IgD-negative memory B cell (primary cell): ENCODE data around the gene VAMP5. TPM values are rescaled to one million over a fixed set of nuclear protein-coding genes. Genes with fewer than 3 reads are reported as not detected.
A peak's percentile ranks its signal among the peaks of the same experiment; 100 is the strongest.
"Not testable (repeated sequence)": the region's sequence is repeated elsewhere in the genome, so short reads cannot be mapped to it uniquely, and the experiment has no call there.

Experiments
- H3K27ac Mint-ChIP-seq, 3 donors: one replicate each; pipeline ENCODE4 v1.8.0; 2020 to 2022; ENCODE audit warnings: mild to moderate bottlenecking in 3 of 3, mixed read lengths in 3 of 3, moderate library complexity in 1 of 3
- H3K27me3 Mint-ChIP-seq: one replicate; pipeline ENCODE4 v1.8.0; 2021; ENCODE audit warnings: mixed read lengths
- H3K36me3 Mint-ChIP-seq: one replicate; pipeline ENCODE4 v1.8.0; 2020; ENCODE audit warnings: mild to moderate bottlenecking, mixed read lengths
- H3K4me1 Mint-ChIP-seq, 3 donors: one replicate each; pipeline ENCODE4 v1.8.0; 2020 to 2022; ENCODE audit warnings: mixed read lengths in 3 of 3, mild to moderate bottlenecking in 1 of 3
- H3K4me3 Mint-ChIP-seq, 4 donors: one replicate each; pipeline ENCODE4 v1.8.0; 2020 to 2022; ENCODE audit warnings: mild to moderate bottlenecking in 4 of 4, mixed read lengths in 4 of 4, moderate library complexity in 3 of 4
- H3K9me3 Mint-ChIP-seq, 3 donors: one replicate each; pipeline ENCODE4 v1.8.0; 2020 to 2021; ENCODE audit warnings: mixed read lengths in 3 of 3, mild to moderate bottlenecking in 1 of 3
- polyA plus RNA-seq: library from polyadenylated mRNA; unstranded; fragments of 300-500 nt; fragmentation: Illumina TruSeq; gene quantifications from one replicate; pipeline ENCODE4 v1.2.3, GENCODE V29; 2021

VAMP5 gene
- polyA plus RNA-seq, 1 donor from 2014 or later: 43.0 TPM

- no peaks in the 10 kb centered on the region for H3K27me3 Mint-ChIP-seq
- peaks cover 23 to 26% (median 23%) of the 10 kb centered on the region in 3 donors for H3K4me1 Mint-ChIP-seq
- H3K9me3 Mint-ChIP-seq: no peaks in the 10 kb centered on the region
- H3K27ac Mint-ChIP-seq: no peak overlapping the region
- peaks cover 6% of the 10 kb centered on the region for H3K36me3 Mint-ChIP-seq
- peak overlapping the region in 3 of 4 donors; percentile 23 to 74 (median 65) for H3K4me3 Mint-ChIP-seq
Observed at GRCh38 chr2:85585781-85586105, 1.5 kb downstream of the VAMP5 start.

DNA sequence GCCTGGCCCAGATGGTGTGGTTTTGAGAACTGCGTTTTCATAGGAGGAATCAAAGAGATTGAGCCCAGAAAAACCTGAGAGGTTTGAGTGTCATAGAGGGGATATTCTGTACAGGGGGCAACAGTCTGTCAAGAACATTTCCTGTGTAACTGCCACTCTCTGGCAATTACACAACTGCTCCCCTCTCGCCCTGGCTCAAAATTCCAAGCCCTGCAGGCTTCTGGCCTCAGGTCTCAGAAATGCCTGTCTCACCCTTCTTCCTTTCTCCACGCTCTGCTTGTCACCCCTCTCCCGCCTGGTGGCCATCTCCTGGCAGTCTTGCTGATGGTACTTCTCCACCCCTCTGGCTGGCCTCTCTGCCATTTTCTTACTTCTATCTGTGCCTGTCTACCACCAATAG, 4.0 kb downstream of the VAMP5 start:
- peak overlapping the region in 1 of 4 donors; percentile 74 for H3K4me3 Mint-ChIP-seq
- H3K4me1 Mint-ChIP-seq: peaks cover 17 to 23% (median 22%) of the 10 kb centered on the region in 3 donors
- no peaks in the 10 kb centered on the region for H3K27me3 Mint-ChIP-seq
- no peaks in the 10 kb centered on the region for H3K36me3 Mint-ChIP-seq
- no peaks in the 10 kb centered on the region for H3K9me3 Mint-ChIP-seq
- H3K27ac Mint-ChIP-seq: peak overlapping the region in 1 of 3 donors; percentile 69

DNA sequence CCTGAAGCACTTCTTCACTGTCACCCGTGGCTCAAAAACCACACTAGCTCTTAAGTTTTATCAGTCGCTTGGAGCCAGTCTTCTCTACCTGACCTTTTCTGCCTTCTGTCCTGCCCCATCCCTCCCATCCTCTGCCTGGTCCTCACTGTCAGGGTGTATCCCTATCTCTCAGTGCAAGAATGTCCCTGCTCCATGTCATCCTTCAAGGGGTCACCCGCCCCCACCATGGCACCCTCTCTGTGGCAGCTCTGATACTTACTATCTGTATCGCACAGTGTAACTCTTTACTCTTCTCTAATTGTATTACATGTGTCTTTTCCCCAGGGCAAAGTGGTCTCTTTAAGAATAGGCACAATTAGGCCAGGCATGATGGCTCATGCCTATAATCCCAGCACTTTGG, 4.4 kb downstream of the VAMP5 start:
- peaks cover 14 to 20% (median 19%) of the 10 kb centered on the region in 3 donors for H3K4me1 Mint-ChIP-seq
- H3K9me3 Mint-ChIP-seq: no peaks in the 10 kb centered on the region
- H3K27ac Mint-ChIP-seq: peak overlapping the region in 1 of 3 donors; percentile 69
- no peaks in the 10 kb centered on the region for H3K36me3 Mint-ChIP-seq
- H3K27me3 Mint-ChIP-seq: no peaks in the 10 kb centered on the region
- peak overlapping the region in 1 of 4 donors; percentile 74 for H3K4me3 Mint-ChIP-seq

DNA sequence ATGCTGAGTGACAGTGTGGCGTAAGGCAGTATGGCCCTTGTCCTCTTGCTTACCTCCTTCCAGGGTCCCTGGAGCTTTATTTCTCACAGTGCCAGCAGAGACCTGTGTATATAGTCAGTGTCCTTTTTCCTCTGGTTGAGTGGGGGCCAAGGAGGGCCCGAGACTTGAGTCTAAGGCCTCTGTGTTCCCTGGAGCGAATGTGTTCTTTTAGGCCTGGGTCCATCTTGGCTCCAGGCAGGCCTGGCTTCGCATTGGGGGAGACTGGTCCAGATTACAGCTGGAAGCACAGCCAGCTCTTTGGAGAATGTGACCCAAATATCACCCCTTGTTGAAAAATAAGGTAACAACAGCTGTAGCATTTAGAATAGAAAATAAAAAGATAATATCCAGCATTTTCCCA, 5.0 kb downstream of the VAMP5 start:
- no peaks in the 10 kb centered on the region for H3K9me3 Mint-ChIP-seq
- H3K27ac Mint-ChIP-seq: no peak overlapping the region
- no peak overlapping the region for H3K4me3 Mint-ChIP-seq
- peaks cover 2% of the 10 kb centered on the region for H3K36me3 Mint-ChIP-seq
- H3K27me3 Mint-ChIP-seq: no peaks in the 10 kb centered on the region
- peaks cover 14 to 19% (median 17%) of the 10 kb centered on the region in 3 donors for H3K4me1 Mint-ChIP-seq

GRCh38 chr2:85589982-85590791, 6.0 kb downstream of the VAMP5 start:
- peaks cover 16 to 22% (median 20%) of the 10 kb centered on the region in 3 donors for H3K4me1 Mint-ChIP-seq
- H3K27me3 Mint-ChIP-seq: no peaks in the 10 kb centered on the region
- H3K36me3 Mint-ChIP-seq: peaks cover 3% of the 10 kb centered on the region
- H3K4me3 Mint-ChIP-seq: peak overlapping the region in 1 of 4 donors; percentile 73
- no peaks in the 10 kb centered on the region for H3K9me3 Mint-ChIP-seq
- peak overlapping the region in 1 of 3 donors; percentile 10 for H3K27ac Mint-ChIP-seq

DNA sequence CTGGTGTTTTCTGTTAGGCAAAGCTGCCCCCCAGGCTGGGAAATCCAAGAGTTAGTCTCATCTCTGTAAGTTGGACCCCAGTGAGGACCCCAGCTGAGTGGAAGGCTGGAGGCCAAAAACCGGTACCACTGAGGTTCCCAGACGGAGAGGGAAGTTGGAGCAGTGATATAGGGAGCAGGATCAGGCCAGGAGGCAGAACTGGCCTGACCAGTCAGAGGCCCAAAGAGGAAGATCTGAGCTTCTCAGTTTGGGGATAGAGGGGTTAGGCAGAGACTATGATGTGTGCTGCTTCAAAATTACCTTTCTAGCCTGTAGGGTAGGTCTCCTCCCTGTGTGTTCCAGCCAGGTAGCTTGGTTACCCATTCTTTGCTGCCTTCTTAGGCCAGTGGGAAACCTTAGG, 6.7 kb downstream of the VAMP5 start:
- no peak overlapping the region for H3K27ac Mint-ChIP-seq
- H3K9me3 Mint-ChIP-seq: no peaks in the 10 kb centered on the region
- peaks cover 3% of the 10 kb centered on the region for H3K36me3 Mint-ChIP-seq
- H3K4me1 Mint-ChIP-seq: peaks cover 19 to 23% (median 21%) of the 10 kb centered on the region in 3 donors
- no peaks in the 10 kb centered on the region for H3K27me3 Mint-ChIP-seq
- H3K4me3 Mint-ChIP-seq: peak overlapping the region in 1 of 4 donors; percentile 55

GRCh38 chr2:85591563-85591962, 7.3 kb downstream of the VAMP5 start:
- Mint-ChIP-seq H3K4me3 (peak overlapping the region in 1 of 4 donors; percentile 55), H3K36me3 (peaks cover 3% of the 10 kb centered on the region), H3K9me3 (no peaks in the 10 kb centered on the region), H3K4me1 (peaks cover 19 to 27% (median 21%) of the 10 kb centered on the region in 3 donors), H3K27ac (no peak overlapping the region), H3K27me3 (no peaks in the 10 kb centered on the region)

GRCh38 chr2:85592299-85592698, 8.1 kb downstream of the VAMP5 start:
- not testable (repeated sequence) for H3K9me3 Mint-ChIP-seq, H3K36me3 Mint-ChIP-seq, H3K27ac Mint-ChIP-seq, H3K27me3 Mint-ChIP-seq
- peak overlapping the region in 2 of 4 donors; percentile 12 to 39 for H3K4me3 Mint-ChIP-seq
- H3K4me1 Mint-ChIP-seq: peaks cover 19 to 31% (median 21%) of the 10 kb centered on the region in 3 donors

- Mint-ChIP-seq H3K27ac (peak overlapping the region in 2 of 3 donors; percentile 26 to 88), H3K4me3 (peak overlapping the region in 3 of 4 donors; percentile 9 to 96 (median 52)), H3K9me3 (no peaks in the 10 kb centered on the region), H3K4me1 (peaks cover 15 to 28% (median 15%) of the 10 kb centered on the region in 3 donors), H3K27me3 (no peaks in the 10 kb centered on the region), H3K36me3 (peaks cover 3% of the 10 kb centered on the region)
Observed at GRCh38 chr2:85593023-85593422, 8.8 kb downstream of the VAMP5 start.

DNA sequence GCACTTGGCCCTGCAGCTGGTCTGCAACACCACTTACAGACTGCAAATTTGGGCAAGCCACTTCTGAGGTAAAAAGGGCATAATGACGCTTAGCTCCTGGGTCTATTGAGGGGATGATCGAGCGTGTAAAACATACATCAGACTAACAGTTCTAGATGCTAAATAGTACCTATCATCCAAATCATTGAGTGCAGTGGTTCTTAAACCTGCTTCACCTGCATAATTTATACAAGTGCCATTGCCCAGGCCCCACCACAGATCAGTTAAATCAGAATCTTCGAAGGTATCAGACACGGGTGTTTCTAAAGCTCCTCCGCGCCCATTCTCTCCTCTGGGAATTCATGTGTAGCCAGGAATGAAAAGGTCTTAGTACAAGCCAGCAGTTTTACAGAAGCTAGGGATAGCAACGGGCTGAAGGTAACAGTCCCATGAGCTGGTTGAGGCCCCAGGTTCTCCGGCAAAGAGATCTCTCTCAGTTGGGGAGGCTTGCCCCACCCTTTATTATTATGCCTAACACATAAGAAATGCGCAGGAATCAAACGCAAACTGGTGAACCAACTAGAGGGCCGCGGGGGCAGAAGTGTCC, 10.6 kb downstream of the VAMP5 start:
- Mint-ChIP-seq H3K9me3 (no peaks in the 10 kb centered on the region), H3K4me1 (peaks cover 15 to 26% (median 15%) of the 10 kb centered on the region in 3 donors), H3K27ac (peak overlapping the region; percentile 75 to 100 (median 97)), H3K4me3 (peak overlapping the region; percentile 96 to 100 (median 98)), H3K27me3 (no peaks in the 10 kb centered on the region), H3K36me3 (peaks cover 3% of the 10 kb centered on the region)

GRCh38 chr2:85595301-85596025, 11.2 kb downstream of the VAMP5 start, which contains the start of gene RNF181:
Gene RNF181, plus strand, starts transcription at chr2:85595745. Its CDS starts 19 bp downstream, at chr2:85595764.
- H3K4me3 Mint-ChIP-seq: peak within 1 kb of the TSS; percentile 96 to 100 (median 98)
- no peaks in the 10 kb centered on the region for H3K9me3 Mint-ChIP-seq
- H3K27me3 Mint-ChIP-seq: no peaks in the 10 kb centered on the region
- peak within 1 kb of the TSS; percentile 75 to 100 (median 97) for H3K27ac Mint-ChIP-seq
- H3K4me1 Mint-ChIP-seq: peaks cover 15 to 26% (median 15%) of the 10 kb centered on the region in 3 donors
- peaks cover 3% of the 10 kb centered on the region for H3K36me3 Mint-ChIP-seq

DNA sequence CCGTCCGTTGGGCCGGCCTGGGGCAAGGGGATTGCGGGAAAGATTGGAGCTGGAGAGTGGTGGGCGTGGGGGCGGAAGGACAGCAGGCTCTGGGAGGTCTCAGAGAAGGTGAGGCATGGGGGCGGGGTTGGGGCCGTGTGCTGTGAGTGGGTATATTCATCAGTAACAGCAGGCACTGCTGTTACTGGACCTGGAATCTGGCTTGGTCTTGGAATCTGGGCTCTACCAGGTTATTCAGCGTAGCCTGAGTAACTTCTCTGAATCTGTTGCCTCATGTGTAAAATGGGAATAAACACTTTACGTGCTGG, 11.7 kb downstream of the VAMP5 start:
- Mint-ChIP-seq H3K4me1 (peaks cover 15 to 26% (median 15%) of the 10 kb centered on the region in 3 donors), H3K4me3 (peak overlapping the region; percentile 96 to 100 (median 98)), H3K27me3 (no peaks in the 10 kb centered on the region), H3K36me3 (peaks cover 3% of the 10 kb centered on the region), H3K27ac (peak overlapping the region; percentile 75 to 100 (median 97)), H3K9me3 (no peaks in the 10 kb centered on the region)

- Mint-ChIP-seq H3K4me1 (peaks cover 15 to 27% (median 21%) of the 10 kb centered on the region in 3 donors), H3K27me3 (no peaks in the 10 kb centered on the region), H3K4me3 (peak overlapping the region; percentile 96 to 100 (median 98)), H3K36me3 (peaks cover 3% of the 10 kb centered on the region), H3K9me3 (no peaks in the 10 kb centered on the region), H3K27ac (peak overlapping the region in 2 of 3 donors; percentile 75 to 100)
Observed at GRCh38 chr2:85596486-85597143, 12.4 kb downstream of the VAMP5 start.

GRCh38 chr2:85597241-85597640, 13.0 kb downstream of the VAMP5 start:
- no peaks in the 10 kb centered on the region for H3K27me3 Mint-ChIP-seq
- peak overlapping the region in 1 of 3 donors; percentile 31 for H3K27ac Mint-ChIP-seq

More at GRCh38 chr2:85597241-85597640, 13.0 kb downstream of the VAMP5 start:
- Mint-ChIP-seq H3K4me1 (peaks cover 15 to 31% (median 24%) of the 10 kb centered on the region in 3 donors), H3K4me3 (peak overlapping the region in 2 of 4 donors; percentile 51 to 96), H3K36me3 (peaks cover 3% of the 10 kb centered on the region), H3K9me3 (no peaks in the 10 kb centered on the region)
